HG03575 (cell line): Measurements from ENCODE around the gene SLC30A1.
"Not testable (repeated sequence)": the region's sequence is repeated elsewhere in the genome, so short reads cannot be mapped to it uniquely, and the experiment has no call there.

ENCODE experiments used
- ATAC-seq: cut with Tn5 transposase; IDR thresholded peaks from one replicate; pipeline ENCODE4 v1.9.1; 2021; ENCODE audit not compliant: unreplicated experiment, insufficient number of reproducible peaks, low FRiP score; ENCODE audit errors: extremely low read depth

SLC30A1 gene, protein sequence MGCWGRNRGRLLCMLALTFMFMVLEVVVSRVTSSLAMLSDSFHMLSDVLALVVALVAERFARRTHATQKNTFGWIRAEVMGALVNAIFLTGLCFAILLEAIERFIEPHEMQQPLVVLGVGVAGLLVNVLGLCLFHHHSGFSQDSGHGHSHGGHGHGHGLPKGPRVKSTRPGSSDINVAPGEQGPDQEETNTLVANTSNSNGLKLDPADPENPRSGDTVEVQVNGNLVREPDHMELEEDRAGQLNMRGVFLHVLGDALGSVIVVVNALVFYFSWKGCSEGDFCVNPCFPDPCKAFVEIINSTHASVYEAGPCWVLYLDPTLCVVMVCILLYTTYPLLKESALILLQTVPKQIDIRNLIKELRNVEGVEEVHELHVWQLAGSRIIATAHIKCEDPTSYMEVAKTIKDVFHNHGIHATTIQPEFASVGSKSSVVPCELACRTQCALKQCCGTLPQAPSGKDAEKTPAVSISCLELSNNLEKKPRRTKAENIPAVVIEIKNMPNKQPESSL

DNA sequence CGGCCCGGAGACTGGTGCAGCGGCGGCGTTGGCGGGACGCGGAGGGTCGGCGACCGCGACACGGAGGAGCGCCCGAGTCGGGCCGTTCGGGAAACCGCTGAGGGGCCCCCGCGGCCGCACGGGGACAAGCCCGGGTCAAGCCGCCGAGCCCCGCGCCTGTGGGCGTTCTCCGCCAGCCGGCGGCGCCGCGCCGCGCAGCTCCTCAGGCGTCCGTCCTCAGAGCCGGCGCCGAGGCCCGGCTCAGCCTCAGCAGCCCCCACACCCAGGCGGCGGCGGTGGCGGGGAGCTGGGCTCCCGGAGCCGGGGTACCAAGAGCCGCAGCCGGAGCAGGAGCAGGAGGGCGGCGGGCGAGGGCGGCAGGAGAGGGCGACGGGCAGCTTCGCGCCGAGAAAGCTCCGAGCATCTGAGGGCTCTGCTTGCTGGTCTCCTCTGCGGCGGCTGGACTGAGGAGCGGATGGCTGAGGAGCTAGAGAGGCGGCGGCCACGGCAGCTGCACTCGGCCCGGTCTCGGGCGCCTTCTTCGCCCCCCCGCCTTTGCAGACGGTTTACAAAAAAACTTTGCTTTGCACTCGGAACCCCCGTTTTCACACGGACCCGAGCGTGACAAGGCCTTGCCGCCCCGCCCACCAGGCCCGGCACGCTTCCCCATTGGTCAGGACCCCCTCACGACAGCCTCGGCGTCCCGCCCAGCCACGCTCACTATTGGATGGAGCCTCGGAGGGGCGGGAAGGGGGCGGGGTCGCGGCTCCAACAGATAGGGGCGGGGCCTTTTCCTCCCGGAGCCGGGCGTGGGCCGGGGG lies at the start of gene SLC30A1:
SLC30A1 (minus strand) TSS at position 522 of the 800 bp plus-strand sequence. CDS start 549 bp downstream, outside the sequence.
- peak; percentile 58 for ATAC-seq

DNA sequence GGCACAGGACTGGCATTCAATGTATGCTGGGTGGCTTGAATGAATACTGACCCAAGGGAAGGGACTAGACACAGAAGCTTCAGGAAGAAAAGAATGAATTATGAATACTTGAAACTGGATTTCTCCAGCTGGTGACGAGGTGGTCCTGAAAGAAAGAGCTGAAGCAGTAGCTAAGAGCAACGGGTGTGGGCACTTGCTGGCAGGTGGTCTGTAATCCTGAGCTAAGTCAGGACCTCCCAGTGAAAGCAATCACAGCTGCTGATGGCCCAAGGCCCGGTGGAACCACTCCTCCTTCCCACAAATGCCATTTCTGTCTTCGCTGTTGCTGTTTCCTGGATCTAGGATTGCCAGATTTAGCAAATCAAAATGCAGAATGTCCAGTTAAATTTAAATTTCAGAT lies 49.5 kb upstream of the SLC30A1 start:
- ATAC-seq: no peak

DNA sequence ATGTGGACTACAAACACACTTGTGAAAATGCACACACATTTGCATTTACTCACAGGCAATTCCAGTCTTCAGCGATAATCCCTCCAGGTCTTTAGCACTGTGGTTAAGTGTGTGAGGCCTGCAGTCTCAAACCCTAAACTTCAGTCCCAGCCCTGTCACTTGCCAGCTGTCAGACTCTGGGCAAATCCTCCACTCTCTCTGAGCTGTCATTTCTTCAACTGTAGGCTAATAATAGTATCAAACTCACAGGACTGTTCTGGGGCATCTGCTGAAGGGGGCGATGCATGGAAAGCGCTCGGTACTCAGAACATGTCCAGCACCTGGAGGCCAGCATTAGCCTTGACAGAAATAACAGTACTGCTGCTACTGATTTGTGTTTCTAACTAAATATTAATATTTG lies 48.3 kb upstream of the SLC30A1 start:
- no peak for ATAC-seq

DNA sequence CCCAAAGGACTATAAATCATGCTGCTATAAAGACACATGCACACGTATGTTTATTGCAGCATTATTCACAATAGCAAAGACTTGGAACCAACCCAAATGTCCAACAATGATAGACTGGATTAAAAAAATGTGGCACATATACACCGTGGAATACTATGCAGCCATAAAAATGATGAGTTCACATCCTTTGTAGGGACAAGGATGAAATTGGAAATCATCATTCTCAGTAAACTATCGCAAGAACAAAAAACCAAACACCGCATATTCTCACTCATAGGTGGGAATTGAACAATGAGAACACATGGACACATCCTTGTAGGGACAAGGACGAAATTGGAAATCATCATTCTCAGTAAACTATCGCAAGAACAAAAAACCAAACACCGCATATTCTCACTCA lies 46.9 kb upstream of the SLC30A1 start:
- ATAC-seq: not testable (repeated sequence)

DNA sequence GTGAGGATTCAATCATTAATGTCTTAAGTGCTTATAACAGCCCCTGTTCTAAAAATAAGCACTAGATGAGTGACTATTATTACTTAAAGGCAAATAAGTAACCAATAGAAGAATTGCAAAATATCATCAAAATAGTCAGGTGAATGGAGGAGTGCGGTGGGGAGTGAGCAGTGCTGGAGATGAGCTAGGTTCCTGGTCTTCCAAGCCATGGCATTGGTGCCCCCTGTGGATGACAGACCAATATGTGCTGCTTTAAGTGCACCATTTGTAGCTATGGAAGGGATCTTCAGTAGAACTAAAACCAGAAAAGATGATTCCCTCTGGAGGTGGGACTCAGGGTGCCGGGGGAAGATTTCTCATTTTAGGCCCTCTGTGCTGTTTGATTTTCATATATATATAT lies 46.1 kb upstream of the SLC30A1 start:
- ATAC-seq: no peak

DNA sequence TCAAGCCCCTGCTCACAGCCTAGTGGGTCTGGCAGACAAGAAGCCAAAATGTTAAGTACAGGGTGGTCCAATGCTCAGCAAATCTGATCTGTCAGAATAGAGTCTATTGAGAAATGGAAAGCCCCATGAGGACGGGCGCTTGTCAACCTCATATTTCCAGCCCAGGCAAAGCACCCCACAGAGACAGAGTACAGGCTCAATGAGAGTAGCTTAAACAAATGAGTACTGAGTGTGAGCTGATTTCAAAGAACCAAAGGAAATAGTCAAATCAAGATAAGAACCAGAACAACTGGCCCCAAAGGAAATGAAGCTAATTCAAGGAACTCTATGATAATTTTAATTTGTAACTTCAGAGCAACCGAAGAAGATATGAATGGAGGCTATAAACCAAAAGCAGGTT lies 44.6 kb upstream of the SLC30A1 start:
- no peak for ATAC-seq

DNA sequence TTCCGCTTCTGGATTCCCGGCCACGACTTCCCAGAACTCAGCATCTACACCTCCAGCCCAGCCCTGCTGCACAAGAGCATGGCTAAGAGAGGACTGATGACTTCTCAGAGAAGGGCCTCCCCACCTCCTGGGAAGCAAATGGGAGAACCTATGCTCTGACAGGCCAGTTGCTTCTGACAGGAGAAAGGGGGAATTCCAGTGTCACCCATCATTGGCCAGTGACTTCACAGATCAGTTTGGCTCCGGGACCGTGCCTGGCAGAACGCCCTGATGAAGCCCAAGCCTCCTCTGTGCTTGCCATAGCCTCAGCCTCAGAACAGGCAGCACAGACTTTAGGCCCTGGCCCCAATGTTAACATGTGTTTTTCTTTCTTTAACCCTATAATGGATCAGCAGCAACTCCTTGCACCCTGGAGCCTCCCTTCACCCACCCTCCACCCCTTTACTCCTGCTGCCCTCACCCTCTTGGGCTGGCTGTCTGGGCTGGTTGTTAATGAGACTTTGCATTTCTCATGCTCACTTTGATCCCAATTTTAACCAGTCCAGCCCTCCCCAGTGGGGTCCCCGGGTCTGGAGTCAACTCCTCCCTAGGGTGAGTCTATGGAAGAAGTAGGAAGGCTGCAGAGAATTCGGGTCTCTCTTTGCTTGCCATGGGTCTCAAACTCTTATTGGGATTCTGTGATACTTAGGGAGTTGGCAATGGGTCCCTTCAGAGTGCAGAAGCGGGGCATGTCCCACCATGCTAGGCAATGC lies 42.7 kb upstream of the SLC30A1 start:
- ATAC-seq: no peak

DNA sequence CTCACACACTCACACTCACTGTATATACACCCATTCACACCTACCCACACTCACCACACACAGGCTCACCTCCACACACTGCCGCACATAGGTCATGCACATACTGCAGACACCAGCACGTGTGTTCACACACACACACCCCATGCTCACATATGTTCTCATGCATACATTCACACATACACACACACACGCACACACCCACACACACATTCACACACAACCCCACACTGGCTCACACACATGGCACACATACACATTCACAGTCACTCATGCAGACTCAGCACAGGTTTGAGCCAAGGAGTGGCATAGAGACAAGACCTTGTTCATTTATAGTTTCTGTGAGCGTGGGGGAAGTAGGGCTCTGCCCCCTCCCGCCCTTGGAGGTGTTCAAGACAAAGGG lies 41.1 kb upstream of the SLC30A1 start:
- no peak for ATAC-seq

DNA sequence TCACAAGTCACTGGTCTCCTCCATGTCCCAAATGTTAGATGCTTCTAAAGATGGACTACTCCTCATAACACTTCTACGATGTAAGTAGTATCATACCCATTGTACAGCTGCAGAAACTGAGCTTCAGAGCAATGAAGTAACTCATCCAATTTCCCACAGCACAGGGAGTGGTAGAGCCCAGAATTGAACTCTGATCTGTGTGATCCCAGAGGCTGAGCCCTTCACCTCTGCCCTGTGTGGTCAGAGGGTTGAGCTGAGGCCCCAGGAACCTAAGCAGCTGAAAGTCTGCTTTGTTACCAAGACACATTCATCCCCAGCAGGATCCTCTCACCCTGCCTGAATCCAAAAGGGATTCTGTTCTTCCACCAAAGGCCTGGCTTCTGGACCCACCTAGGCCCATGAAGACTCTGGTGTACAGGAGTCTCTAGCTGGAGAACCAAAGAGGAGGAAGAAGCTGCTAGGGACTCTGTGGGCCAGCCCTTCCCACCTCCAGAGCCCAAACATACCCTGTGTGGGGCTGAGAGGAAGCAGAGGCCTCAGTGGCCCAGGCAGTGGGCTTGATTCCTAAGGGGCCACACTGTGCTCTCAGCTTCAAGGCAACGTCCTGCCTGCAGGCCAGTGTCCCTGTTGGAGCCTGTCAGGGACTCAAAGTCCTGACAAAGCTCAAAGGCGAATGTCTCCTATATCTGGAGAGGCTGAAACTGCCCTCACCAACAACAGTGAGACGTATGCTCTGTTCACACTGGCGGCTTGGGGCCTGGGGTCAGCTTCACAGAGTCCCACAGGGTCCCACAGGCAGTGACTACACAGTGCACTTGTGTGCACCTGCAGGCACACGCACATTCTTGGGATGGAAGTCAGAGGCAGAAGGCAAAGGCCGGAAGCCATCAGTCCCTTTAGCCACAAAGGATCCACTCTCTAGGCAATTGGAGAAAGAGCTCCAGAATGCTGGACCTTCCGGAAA lies 40.4 kb upstream of the SLC30A1 start:
- no peak for ATAC-seq

DNA sequence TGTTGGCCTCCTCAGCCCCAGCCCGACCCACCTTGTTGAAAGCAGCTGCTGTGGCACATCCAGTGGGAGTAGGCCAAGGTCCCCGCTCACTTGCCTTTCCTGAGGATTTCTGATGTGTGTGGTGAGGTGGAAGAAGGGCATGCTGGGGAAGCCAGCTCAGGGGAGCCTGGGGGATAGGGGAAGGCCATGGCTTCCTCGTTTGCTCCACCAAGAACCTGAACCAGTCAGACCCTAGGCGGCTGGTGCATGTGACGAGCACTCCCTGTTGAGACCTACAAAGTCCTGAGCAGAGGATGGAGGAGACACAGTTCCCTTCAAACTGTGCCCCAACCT lies 38.0 kb upstream of the SLC30A1 start:
- ATAC-seq: no peak

DNA sequence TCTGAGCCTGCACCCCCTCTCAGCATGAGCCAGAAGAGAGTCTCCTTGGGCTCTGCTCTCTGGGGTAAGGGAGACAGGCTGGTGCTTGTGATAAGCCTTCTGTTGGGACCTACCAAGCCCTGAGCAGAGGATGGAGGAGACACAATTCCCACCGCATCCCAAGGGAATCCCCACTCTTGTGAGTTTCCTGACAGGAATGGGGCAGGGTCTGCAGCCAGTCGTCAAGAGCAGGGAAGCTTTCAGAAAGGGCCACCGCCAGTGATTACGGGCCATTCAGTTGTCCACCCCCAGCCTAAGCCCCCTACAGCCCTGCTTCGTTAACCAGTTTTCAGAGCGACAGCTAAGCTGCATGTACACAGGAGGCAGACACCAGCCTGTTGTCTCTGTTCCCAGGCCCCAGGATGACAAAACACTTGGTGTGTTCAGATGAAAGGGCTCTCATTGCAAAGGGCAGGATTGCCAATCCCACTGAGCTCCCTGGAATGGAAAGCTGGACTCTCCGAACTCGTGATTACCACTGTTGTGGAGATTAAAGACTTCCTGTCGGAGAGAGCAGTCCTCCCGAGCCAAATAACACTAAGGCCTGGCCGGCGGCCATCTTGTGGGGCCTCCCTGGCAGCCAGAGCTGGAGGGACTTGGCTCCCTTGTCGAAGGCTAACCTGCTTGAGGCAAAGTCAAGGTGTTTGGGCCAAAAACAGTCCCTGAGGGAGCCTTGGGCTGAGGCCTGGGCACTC lies 37.4 kb upstream of the SLC30A1 start:
- ATAC-seq: no peak

DNA sequence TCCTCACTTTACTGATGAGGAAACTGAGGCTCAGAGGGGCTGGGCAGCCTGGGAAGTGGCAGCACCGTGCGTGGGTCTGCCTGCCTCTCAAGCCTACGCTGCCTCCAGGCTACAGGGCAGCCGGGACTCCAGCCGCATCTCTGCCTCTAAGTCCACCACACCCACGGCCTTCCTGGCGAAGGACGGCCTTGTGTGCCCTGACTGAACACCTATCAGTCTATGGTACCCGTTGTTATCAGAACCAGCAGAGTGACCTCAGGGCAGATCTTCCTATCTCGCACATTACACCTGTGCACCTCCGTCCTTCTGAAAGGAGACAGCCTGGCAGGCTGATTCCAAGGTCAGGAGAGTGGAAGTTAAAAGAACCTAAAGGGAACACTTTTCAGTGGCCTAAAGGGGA lies 35.7 kb upstream of the SLC30A1 start:
- ATAC-seq: no peak

DNA sequence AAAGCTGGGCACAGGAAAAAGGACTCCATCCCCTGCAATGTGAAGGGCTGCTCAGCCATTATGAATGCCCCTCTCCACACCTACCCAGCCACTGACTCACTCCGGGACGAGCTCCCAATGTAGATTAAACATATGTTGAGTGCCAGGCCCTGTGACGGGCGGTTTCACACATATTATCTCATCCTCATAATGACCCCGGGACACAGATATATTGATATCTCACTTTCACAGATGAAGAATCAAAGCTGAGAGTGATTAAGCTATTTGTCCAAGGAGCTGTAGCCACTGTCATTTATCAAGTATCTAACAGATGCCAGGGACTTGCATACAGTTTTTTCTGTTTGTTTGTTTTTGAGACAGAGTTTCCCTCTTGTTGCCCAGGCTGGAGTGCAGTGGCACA lies 35.0 kb upstream of the SLC30A1 start:
- no peak for ATAC-seq

DNA sequence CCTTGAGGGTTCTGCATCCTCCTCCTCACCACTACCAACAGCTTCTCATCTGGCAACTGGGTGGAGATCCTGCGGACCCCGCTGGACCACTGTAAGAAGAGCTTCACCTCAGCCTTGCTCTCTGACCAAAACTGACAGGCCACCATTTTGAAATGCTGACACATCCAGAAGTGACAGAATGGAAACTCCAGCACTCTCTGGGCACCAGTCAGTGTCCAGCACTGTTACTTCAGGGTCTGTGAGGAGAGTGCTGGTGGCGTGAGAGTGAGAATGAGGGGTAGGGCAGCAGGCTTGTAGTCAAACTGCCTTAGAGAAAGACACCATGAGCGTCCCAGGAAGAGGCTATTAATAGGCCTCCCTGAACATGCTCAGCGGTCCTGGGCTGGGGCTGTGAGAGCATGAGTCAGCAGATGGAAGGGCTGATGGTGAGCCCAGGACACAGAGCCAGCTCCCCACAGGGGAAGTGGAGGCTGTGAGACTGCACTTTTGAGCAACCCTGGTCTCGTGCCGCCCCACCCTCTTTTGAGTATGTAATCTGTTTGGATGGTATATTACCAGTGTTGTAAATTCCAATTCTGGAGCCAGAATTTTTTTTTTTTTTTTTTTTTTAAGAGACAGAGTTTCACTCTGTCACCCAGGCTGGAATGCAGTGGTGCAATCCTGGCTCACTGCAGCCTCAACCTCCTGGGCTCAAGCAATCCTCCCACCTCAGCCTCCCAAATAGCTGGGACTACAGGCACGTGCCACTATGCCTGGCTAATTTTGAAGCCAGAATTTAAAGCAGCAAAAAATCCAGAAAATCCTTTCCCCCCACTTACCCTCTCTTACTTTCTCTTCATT lies 34.4 kb upstream of the SLC30A1 start:
- no peak for ATAC-seq

DNA sequence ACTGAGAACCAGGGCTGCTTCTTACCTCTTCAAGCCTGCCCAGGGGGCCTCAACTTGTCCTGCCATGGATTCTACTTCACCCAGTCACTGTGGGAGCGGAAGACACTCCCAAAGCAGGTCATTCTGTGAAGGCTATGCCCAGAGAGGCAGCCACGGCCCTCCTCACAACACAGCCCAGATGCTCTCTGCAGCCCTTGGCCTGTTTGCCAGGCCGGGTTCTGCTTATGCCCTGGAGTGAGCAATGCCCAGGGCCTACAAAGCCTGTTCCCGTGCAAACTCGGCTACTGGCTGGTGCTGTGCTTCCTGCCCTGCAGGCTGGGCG lies 33.8 kb upstream of the SLC30A1 start:
- ATAC-seq: no peak

DNA sequence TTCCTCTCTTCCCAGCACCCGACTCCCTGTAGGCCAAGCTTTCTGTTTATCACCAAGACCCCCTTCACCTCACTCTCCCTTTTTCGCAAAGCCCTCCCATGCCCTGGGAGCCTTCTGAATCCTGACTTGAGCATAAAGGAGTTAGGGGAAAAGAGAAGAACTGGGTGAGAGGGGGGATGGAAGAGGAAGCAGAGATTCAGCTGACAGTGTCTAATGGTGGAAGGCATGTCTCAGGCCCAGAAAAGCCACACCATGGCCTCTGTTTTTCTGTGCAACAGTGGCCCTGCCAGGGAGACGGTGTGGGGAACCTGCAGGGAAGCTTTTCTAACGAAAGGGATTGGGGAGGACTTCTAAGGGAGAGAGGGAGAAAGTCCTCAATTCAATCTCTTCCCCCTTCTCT lies 32.9 kb upstream of the SLC30A1 start:
- no peak for ATAC-seq
